Umbilical cord (tissue), 2 donors: Measurements from ENCODE around the gene HRK. TPM values are rescaled to one million over a fixed set of nuclear protein-coding genes. Genes with fewer than 3 reads are reported as not detected.

Experiments
- DNase-seq: peaks from one replicate; pipeline ENCODE4 v3.0.0-alpha.2; 2015; ENCODE audit warnings: low spot score
- total RNA-seq: library from RNA; depleted of rRNA; stranded (reverse); fragments of >200 nt; gene quantifications from one replicate; pipeline ENCODE4 v1.2.3, GENCODE V29; 2014; ENCODE audit warnings: low replicate concordance; ENCODE audit not compliant: insufficient read depth

The HRK gene
- total RNA-seq, 1 donor from 2014 or later, result 0.96 TPM

- no peak for DNase-seq
Measured at GRCh38 chr12:116867523-116867922, 13.7 kb downstream of the HRK start.

- DNase-seq, result peak; percentile 33
Measured at GRCh38 chr12:116864371-116865160, 16.7 kb downstream of the HRK start.

- no peak for DNase-seq
Measured at GRCh38 chr12:116863275-116863767, 17.9 kb downstream of the HRK start.

- no peak for DNase-seq
Measured at GRCh38 chr12:116862167-116862566, 19.1 kb downstream of the HRK start.

GRCh38 chr12:116861320-116861719 lies 19.9 kb downstream of the HRK start:
- DNase-seq, result peak; percentile 86

GRCh38 chr12:116860263-116860662 lies 21.0 kb downstream of the HRK start:
- DNase-seq, result no peak

GRCh38 chr12:116859079-116859478 lies 22.2 kb downstream of the HRK start:
- no peak for DNase-seq

GRCh38 chr12:116856729-116857128 lies 24.5 kb downstream of the HRK start:
- no peak for DNase-seq

- no peak for DNase-seq
Measured at GRCh38 chr12:116855744-116856470, 25.3 kb downstream of the HRK start.

GRCh38 chr12:116853507-116853906 lies 27.7 kb downstream of the HRK start:
- no peak for DNase-seq

- no peak for DNase-seq
Measured at GRCh38 chr12:116852303-116852702, 28.9 kb downstream of the HRK start.

- DNase-seq, result no peak
Measured at GRCh38 chr12:116849216-116849615, 32.0 kb downstream of the HRK start.

- no peak for DNase-seq
Measured at GRCh38 chr12:116843085-116843484, 38.2 kb downstream of the HRK start.

- DNase-seq, result no peak
Measured at GRCh38 chr12:116839287-116839830, 41.9 kb downstream of the HRK start.

- no peak for DNase-seq
Measured at GRCh38 chr12:116838365-116838764, 42.9 kb downstream of the HRK start.

GRCh38 chr12:116837097-116837496 lies 44.1 kb downstream of the HRK start:
- DNase-seq, result no peak

GRCh38 chr12:116835484-116835883 lies 45.8 kb downstream of the HRK start:
- no peak for DNase-seq

GRCh38 chr12:116833474-116833873 lies 47.8 kb downstream of the HRK start:
- no peak for DNase-seq

- DNase-seq, result no peak
Measured at GRCh38 chr12:116832353-116832752, 48.9 kb downstream of the HRK start.

- no peak for DNase-seq
Measured at GRCh38 chr12:116827432-116827831, 53.8 kb downstream of the HRK start.

- no peak for DNase-seq
Measured at GRCh38 chr12:116821291-116821690, 60.0 kb downstream of the HRK start.

GRCh38 chr12:116820064-116820656 lies 61.1 kb downstream of the HRK start:
- no peak for DNase-seq
